ENCODE results near the gene GSK3B. TPM values are rescaled to one million over a fixed set of nuclear protein-coding genes. Genes with fewer than 3 reads are reported as not detected.

Gene GSK3B
- total RNA-seq, 1 donor from 2014 or later = 65.4 TPM

GRCh38 chr3:119977353-119977752 is 116.9 kb downstream of the GSK3B start:
- H3K27ac Mint-ChIP-seq = peak overlapping the region; percentile 2
- peaks cover 35% of the 10 kb centered on the region for H3K36me3 Mint-ChIP-seq
- peaks cover 15% of the 10 kb centered on the region for H3K9me3 Mint-ChIP-seq
- TF ChIP-seq CTCF (IDR thresholded peaks at IDR 0.05; ENCODE audit: unreplicated experiment) = no peak
- H3K27me3 Mint-ChIP-seq (ENCODE audit: low read depth) = no peaks in the 10 kb centered on the region
- DNase-seq (ENCODE audit: low spot score in 2 of 2, unreplicated experiment in 2 of 2) = no peak
- no peak overlapping the region for H3K4me3 Mint-ChIP-seq
- peaks cover 4% of the 10 kb centered on the region for H3K4me1 Mint-ChIP-seq

- no peak overlapping the region for H3K27ac Mint-ChIP-seq
- H3K4me3 Mint-ChIP-seq = no peak overlapping the region
- DNase-seq (ENCODE audit: low spot score in 2 of 2, unreplicated experiment in 2 of 2) = no peak
- no peaks in the 10 kb centered on the region for H3K27me3 Mint-ChIP-seq (ENCODE audit: low read depth)
- peaks cover 4% of the 10 kb centered on the region for H3K4me1 Mint-ChIP-seq
- peaks cover 33% of the 10 kb centered on the region for H3K36me3 Mint-ChIP-seq
- no peak for TF ChIP-seq CTCF (IDR thresholded peaks at IDR 0.05; ENCODE audit: unreplicated experiment)
- peaks cover 16% of the 10 kb centered on the region for H3K9me3 Mint-ChIP-seq
Measured at GRCh38 chr3:119976214-119976613, 118.0 kb downstream of the GSK3B start.

- TF ChIP-seq CTCF (IDR thresholded peaks at IDR 0.05; ENCODE audit: unreplicated experiment) = no peak
- Mint-ChIP-seq H3K4me3 (no peak overlapping the region), H3K9me3 (peaks cover 16% of the 10 kb centered on the region), H3K4me1 (peaks cover 9% of the 10 kb centered on the region), H3K36me3 (peaks cover 32% of the 10 kb centered on the region), H3K27ac (no peak overlapping the region), H3K27me3 (ENCODE audit: low read depth) (no peaks in the 10 kb centered on the region)
- DNase-seq (ENCODE audit: low spot score in 2 of 2, unreplicated experiment in 2 of 2) = no peak
Measured at GRCh38 chr3:119974656-119975055, 119.6 kb downstream of the GSK3B start.

GRCh38 chr3:119973018-119973646 is 121.1 kb downstream of the GSK3B start:
- DNase-seq (ENCODE audit: low spot score in 2 of 2, unreplicated experiment in 2 of 2) = no peak
- H3K9me3 Mint-ChIP-seq = peaks cover 12% of the 10 kb centered on the region
- H3K27ac Mint-ChIP-seq = no peak overlapping the region
- H3K4me3 Mint-ChIP-seq = no peak overlapping the region
- H3K27me3 Mint-ChIP-seq (ENCODE audit: low read depth) = no peaks in the 10 kb centered on the region
- TF ChIP-seq CTCF (IDR thresholded peaks at IDR 0.05; ENCODE audit: unreplicated experiment) = no peak
- peaks cover 13% of the 10 kb centered on the region for H3K4me1 Mint-ChIP-seq
- peaks cover 19% of the 10 kb centered on the region for H3K36me3 Mint-ChIP-seq

GRCh38 chr3:119969759-119970158 is 124.5 kb downstream of the GSK3B start:
- TF ChIP-seq CTCF (IDR thresholded peaks at IDR 0.05; ENCODE audit: unreplicated experiment) = no peak
- H3K27ac Mint-ChIP-seq = no peak overlapping the region
- H3K4me1 Mint-ChIP-seq = peaks cover 15% of the 10 kb centered on the region
- H3K9me3 Mint-ChIP-seq = peaks cover 4% of the 10 kb centered on the region
- no peak overlapping the region for H3K4me3 Mint-ChIP-seq
- H3K27me3 Mint-ChIP-seq (ENCODE audit: low read depth) = no peaks in the 10 kb centered on the region
- H3K36me3 Mint-ChIP-seq = peaks cover 10% of the 10 kb centered on the region
- no peak for DNase-seq (ENCODE audit: low spot score in 2 of 2, unreplicated experiment in 2 of 2)
